ENCODE results near the gene APLP2. TPM values are rescaled to one million over a fixed set of nuclear protein-coding genes. Genes with fewer than 3 reads are reported as not detected.

The APLP2 gene
- total RNA-seq, 1 donor = 724 TPM

DNA sequence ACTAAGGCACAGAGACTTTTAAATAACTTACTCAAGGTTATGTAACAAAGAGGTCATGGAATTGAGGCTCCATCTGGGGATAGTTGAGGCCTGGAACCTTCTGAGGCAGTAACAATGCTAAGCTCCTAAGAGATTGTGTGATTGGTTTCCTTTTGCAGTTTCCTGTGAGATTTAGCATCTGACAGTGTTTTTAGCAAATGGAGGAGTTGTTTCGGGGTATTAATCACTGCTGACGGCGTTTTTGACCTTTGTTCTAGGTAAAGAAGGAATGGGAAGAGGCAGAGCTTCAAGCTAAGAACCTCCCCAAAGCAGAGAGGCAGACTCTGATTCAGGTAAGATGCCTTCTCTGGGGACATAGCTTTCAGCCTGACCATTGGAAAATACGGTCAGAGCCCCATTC lies 57.8 kb downstream of the APLP2 start:
- TF ChIP-seq, protein P1, sequence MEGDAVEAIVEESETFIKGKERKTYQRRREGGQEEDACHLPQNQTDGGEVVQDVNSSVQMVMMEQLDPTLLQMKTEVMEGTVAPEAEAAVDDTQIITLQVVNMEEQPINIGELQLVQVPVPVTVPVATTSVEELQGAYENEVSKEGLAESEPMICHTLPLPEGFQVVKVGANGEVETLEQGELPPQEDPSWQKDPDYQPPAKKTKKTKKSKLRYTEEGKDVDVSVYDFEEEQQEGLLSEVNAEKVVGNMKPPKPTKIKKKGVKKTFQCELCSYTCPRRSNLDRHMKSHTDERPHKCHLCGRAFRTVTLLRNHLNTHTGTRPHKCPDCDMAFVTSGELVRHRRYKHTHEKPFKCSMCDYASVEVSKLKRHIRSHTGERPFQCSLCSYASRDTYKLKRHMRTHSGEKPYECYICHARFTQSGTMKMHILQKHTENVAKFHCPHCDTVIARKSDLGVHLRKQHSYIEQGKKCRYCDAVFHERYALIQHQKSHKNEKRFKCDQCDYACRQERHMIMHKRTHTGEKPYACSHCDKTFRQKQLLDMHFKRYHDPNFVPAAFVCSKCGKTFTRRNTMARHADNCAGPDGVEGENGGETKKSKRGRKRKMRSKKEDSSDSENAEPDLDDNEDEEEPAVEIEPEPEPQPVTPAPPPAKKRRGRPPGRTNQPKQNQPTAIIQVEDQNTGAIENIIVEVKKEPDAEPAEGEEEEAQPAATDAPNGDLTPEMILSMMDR (IDR thresholded peaks at IDR 0.05; ENCODE audit: insufficient read depth, low read length) = no peak
- DNase-seq (ENCODE audit: low read depth) = no peak
- no peak overlapping the region for H3K4me3 ChIP-seq (ENCODE audit: low read depth, low read length)

DNA sequence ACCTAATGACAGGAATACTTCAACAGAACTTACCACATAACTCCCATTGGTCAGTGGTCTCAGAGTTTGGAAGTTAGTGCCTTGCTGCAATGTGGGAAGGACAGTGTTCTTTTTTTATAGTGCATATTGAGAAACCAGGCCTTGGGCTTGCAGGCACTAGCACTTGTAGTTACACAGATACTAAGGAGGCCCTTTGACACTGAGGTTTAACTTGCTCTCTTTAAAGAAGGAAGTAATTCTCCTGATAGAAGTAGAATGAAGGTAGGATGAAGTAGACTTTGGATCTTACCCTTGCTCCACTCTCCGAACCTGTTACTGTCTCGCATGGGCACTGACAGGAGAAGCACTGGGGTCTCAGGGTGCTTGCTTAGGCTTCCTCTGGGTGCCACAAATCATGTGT lies 58.9 kb downstream of the APLP2 start:
- no peak for DNase-seq (ENCODE audit: low read depth)
- no peak overlapping the region for H3K4me3 ChIP-seq (ENCODE audit: low read depth, low read length)
- TF ChIP-seq, protein P1 (IDR thresholded peaks at IDR 0.05; ENCODE audit: insufficient read depth, low read length) = no peak

DNA sequence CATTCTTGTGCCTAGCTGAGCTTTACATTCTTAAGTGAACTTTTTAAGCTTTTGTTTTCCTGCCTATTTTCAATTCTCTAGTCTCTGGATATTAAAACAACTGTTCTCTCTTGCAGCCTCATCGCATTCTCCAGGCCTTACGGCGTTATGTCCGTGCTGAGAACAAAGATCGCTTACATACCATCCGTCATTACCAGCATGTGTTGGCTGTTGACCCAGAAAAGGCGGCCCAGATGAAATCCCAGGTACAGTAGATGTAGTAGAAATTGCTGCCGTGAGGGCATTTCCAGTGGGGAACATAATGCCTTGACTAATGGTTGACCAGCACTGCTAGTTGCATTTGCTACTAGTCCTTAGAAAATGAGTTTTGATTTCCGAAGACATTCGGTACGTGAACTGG lies 60.2 kb downstream of the APLP2 start:
- TF ChIP-seq, protein P1 (IDR thresholded peaks at IDR 0.05; ENCODE audit: insufficient read depth, low read length) = no peak
- DNase-seq (ENCODE audit: low read depth) = no peak
- H3K4me3 ChIP-seq (ENCODE audit: low read depth, low read length) = no peak overlapping the region

DNA sequence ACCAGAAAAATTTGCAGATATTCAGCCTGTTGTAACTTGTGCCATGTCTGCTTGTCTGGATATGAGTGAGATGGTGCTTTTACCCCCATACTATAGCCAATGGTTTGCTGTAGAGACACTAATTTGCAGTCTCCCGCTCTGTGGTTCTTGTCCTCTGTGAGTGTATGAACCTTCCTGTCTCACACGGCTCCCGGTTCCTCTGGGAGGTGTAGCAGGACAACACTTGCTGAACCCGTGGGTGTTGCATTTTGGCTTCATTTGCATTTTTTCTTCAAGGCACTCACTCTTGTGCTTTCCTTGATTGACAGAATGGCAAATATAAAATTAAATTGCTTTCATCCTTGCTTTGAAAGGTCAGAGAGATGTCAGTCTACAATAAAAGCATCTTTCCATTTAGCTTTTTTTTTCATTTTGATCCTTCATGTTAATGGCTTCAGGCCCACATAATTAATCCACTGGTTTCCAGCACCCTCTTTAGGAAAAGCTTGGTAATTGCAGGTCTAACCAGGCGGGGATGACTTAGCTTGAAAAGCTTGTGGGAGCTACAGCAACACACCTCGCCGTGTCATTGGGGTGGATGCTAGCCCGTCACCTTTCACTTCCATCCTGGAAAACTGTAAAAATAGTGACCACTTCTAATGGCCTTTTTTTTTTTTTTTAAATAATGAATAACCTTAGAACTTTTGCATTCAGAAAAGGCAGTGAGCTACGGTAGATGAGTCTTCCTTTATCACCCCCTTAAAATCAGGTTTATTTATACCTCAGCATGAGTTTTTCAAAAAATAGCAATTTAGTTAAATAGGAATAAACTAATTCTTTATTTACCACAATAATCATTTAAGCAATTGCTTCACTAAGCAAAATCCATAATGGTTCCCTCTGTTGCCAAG lies 62.5 kb downstream of the APLP2 start:
- TF ChIP-seq, protein P1 (IDR thresholded peaks at IDR 0.05; ENCODE audit: insufficient read depth, low read length) = peak; percentile 83
- H3K4me3 ChIP-seq (ENCODE audit: low read depth, low read length) = no peak overlapping the region
- peak; percentile 81 for DNase-seq (ENCODE audit: low read depth)

DNA sequence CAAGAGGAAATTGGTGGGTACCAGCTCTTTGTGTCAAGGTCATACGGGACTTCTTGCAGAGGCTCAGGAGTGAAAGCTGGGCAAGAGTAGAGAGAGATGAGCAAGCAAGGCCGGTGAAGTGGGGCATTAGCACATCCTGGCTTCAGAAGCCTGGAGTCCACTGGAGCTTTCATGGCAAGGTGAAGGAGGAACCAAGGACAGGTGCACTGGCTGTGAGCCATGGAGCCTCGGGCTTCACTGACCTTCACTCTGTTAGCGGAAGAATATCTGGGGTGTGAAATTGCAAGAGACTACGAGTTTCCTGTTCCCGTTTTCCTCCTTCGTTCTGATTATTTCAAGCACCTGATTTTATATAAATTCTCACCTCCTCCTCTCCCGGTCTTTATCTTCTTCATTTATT lies 64.0 kb downstream of the APLP2 start:
- DNase-seq (ENCODE audit: low read depth) = no peak
- no peak overlapping the region for H3K4me3 ChIP-seq (ENCODE audit: low read depth, low read length)
- TF ChIP-seq, protein P1 (IDR thresholded peaks at IDR 0.05; ENCODE audit: insufficient read depth, low read length) = no peak

DNA sequence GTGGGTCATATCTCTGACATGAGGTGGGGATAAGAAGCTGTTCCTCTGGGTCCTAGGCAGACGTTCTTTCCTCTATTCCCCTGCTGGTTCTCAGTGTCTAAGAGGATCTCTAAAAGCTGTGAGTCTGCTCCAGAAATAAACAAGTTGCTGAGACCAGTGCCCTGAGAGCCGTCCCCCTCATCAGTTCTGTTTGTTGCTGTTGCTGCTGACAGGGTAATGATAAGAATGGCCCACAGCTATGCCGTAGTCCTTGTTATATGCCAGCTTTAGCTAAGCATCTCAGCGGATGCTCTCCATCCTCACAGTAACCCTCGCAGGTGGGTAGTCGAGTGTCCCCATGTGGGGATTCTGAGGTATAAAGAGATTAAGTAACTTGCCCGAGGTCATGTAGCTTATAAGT lies 66.4 kb downstream of the APLP2 start:
- DNase-seq (ENCODE audit: low read depth) = no peak
- TF ChIP-seq, protein P1 (IDR thresholded peaks at IDR 0.05; ENCODE audit: insufficient read depth, low read length) = no peak
- H3K4me3 ChIP-seq (ENCODE audit: low read depth, low read length) = no peak overlapping the region

Measured in fibroblast of the aortic adventitia (primary cell).